Nephron progenitor cell (in vitro differentiated cells): ENCODE data around the gene DMD.
"Not testable (repeated sequence)": the region's sequence is repeated elsewhere in the genome, so short reads cannot be mapped to it uniquely, and the experiment has no call there.

Experiments
- DNase-seq: peaks from one replicate; pipeline ENCODE4 v3.0.0; 2021
- H3K27ac Mint-ChIP-seq: 2 replicates; pipeline ENCODE4 v1.8.0; 2021; ENCODE audit warnings: mild to moderate bottlenecking, moderate library complexity, mixed read lengths
- H3K27me3 Mint-ChIP-seq: 2 replicates; pipeline ENCODE4 v1.8.0; 2021; ENCODE audit warnings: mild to moderate bottlenecking, low read depth, mixed read lengths; ENCODE audit not compliant: poor library complexity
- H3K36me3 Mint-ChIP-seq: 2 replicates; pipeline ENCODE4 v1.8.0; 2021; ENCODE audit warnings: low read depth, mixed read lengths
- H3K4me1 Mint-ChIP-seq: 2 replicates; pipeline ENCODE4 v1.8.0; 2021; ENCODE audit warnings: mixed read lengths
- H3K4me3 Mint-ChIP-seq: 2 replicates; pipeline ENCODE4 v1.8.0; 2021; ENCODE audit warnings: mild to moderate bottlenecking, moderate library complexity, mixed read lengths
- H3K9me3 Mint-ChIP-seq: 2 replicates; pipeline ENCODE4 v1.8.0; 2021; ENCODE audit warnings: mild to moderate bottlenecking, moderate library complexity, mixed read lengths
- CTCF ChIP-seq: fragments of 200-600 bp; sonication (generic); IDR thresholded peaks from 2 replicates; pipeline ENCODE4 v1.5.0; 2021; ENCODE audit warnings: antibody characterized with exemption

DMD gene

GRCh38 chrX:32532262-32532661 is 679.1 kb downstream of the DMD start:
- Mint-ChIP-seq H3K36me3 (no peaks in the 10 kb centered on the region), H3K4me1 (peaks cover 20% of the 10 kb centered on the region), H3K27me3 (no peaks in the 10 kb centered on the region), H3K9me3 (no peaks in the 10 kb centered on the region), H3K27ac (no peak overlapping the region), H3K4me3 (no peak overlapping the region)
- no peak for DNase-seq
- no peak for TF ChIP-seq CTCF

GRCh38 chrX:32530802-32531403 is 680.4 kb downstream of the DMD start:
- Mint-ChIP-seq H3K27ac (no peak overlapping the region), H3K4me1 (peaks cover 6% of the 10 kb centered on the region), H3K9me3 (no peaks in the 10 kb centered on the region), H3K36me3 (no peaks in the 10 kb centered on the region), H3K4me3 (peak overlapping the region; percentile 61), H3K27me3 (no peaks in the 10 kb centered on the region)
- peak; percentile 18 for DNase-seq
- TF ChIP-seq CTCF: peak; percentile 79

- H3K27ac Mint-ChIP-seq, H3K36me3 Mint-ChIP-seq, DNase-seq, H3K4me3 Mint-ChIP-seq, H3K9me3 Mint-ChIP-seq, H3K4me1 Mint-ChIP-seq, H3K27me3 Mint-ChIP-seq: not testable (repeated sequence)
These were observed 682.9 kb downstream of the DMD start for GRCh38 chrX:32528451-32528850.

- DNase-seq: no peak
- Mint-ChIP-seq H3K9me3 (no peaks in the 10 kb centered on the region), H3K36me3 (no peaks in the 10 kb centered on the region), H3K4me1 (no peaks in the 10 kb centered on the region), H3K4me3 (no peak overlapping the region), H3K27ac (no peak overlapping the region), H3K27me3 (no peaks in the 10 kb centered on the region)
- TF ChIP-seq CTCF: no peak
These were observed 686.1 kb downstream of the DMD start for GRCh38 chrX:32525234-32525633.

- Mint-ChIP-seq H3K4me1 (no peaks in the 10 kb centered on the region), H3K36me3 (no peaks in the 10 kb centered on the region), H3K27ac (no peak overlapping the region), H3K4me3 (no peak overlapping the region), H3K9me3 (no peaks in the 10 kb centered on the region), H3K27me3 (no peaks in the 10 kb centered on the region)
- TF ChIP-seq CTCF: no peak
- no peak for DNase-seq
These were observed 687.0 kb downstream of the DMD start for GRCh38 chrX:32524385-32524784.

GRCh38 chrX:32520789-32521188 is 690.6 kb downstream of the DMD start:
- no peak for TF ChIP-seq CTCF
- H3K27ac Mint-ChIP-seq: no peak overlapping the region
- no peaks in the 10 kb centered on the region for H3K9me3 Mint-ChIP-seq
- H3K4me1 Mint-ChIP-seq: no peaks in the 10 kb centered on the region
- H3K36me3 Mint-ChIP-seq: no peaks in the 10 kb centered on the region
- no peak overlapping the region for H3K4me3 Mint-ChIP-seq
- DNase-seq: no peak
- H3K27me3 Mint-ChIP-seq: no peaks in the 10 kb centered on the region
